Measurements from ENCODE around the gene LGALS9. TPM values are rescaled to one million over a fixed set of nuclear protein-coding genes. Genes with fewer than 3 reads are reported as not detected.

LGALS9 gene
- total and polyA plus RNA-seq, 2 donors (not counting 3 experiments of a cell fraction or from before 2014, with no cell fraction given): 52.4 to 65.2 TPM

- ChIA-PET CTCF (interaction anchor here (0.8 to 1.6 kb wide), 3 partner anchors 9 to 135 kb away, joined by 3 to 5 read pairs (median 3); partner anchors contain the start of gene KSR1), POLR2A (no interaction called here)
- no peaks in the 10 kb centered on the region for H4K20me1 ChIP-seq (replicated peaks; ENCODE audit: control insufficient read depth, extremely low read depth, insufficient read depth, low read length)
- H3K9me1 ChIP-seq (replicated peaks; ENCODE audit: control insufficient read depth, extremely low read depth, insufficient read depth, low read length): no peaks in the 10 kb centered on the region
- no peak overlapping the region for H3K9ac ChIP-seq (replicated peaks; ENCODE audit: extremely low read depth, insufficient read depth, low read length)
- FAIRE-seq: no peak
- TF ChIP-seq MYC (IDR thresholded peaks at IDR 0.05; ENCODE audit: low read depth, low read length): no peak
- no peak for TF ChIP-seq FOS (IDR thresholded peaks at IDR 0.05; ENCODE audit: borderline replicate concordance, insufficient read depth, low read length)
- TF ChIP-seq, protein P1, sequence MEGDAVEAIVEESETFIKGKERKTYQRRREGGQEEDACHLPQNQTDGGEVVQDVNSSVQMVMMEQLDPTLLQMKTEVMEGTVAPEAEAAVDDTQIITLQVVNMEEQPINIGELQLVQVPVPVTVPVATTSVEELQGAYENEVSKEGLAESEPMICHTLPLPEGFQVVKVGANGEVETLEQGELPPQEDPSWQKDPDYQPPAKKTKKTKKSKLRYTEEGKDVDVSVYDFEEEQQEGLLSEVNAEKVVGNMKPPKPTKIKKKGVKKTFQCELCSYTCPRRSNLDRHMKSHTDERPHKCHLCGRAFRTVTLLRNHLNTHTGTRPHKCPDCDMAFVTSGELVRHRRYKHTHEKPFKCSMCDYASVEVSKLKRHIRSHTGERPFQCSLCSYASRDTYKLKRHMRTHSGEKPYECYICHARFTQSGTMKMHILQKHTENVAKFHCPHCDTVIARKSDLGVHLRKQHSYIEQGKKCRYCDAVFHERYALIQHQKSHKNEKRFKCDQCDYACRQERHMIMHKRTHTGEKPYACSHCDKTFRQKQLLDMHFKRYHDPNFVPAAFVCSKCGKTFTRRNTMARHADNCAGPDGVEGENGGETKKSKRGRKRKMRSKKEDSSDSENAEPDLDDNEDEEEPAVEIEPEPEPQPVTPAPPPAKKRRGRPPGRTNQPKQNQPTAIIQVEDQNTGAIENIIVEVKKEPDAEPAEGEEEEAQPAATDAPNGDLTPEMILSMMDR (IDR thresholded peaks at IDR 0.05; ENCODE audit: extremely low read depth in 1 of 2, insufficient read depth in 1 of 2, low read depth in 1 of 2, low read length in 2 of 2): no peak
- TF ChIP-seq JUN (IDR thresholded peaks at IDR 0.05; ENCODE audit: borderline replicate concordance, insufficient read depth, insufficient read length, low read depth): no peak
- TF ChIP-seq POLR2AphosphoS5 (IDR thresholded peaks at IDR 0.05; ENCODE audit: insufficient read depth, low read depth, low read length): no peak
- TF ChIP-seq POLR2A (IDR thresholded peaks at IDR 0.05; ENCODE audit: low read depth, low read length): no peak
- no peak for TF ChIP-seq GATA2 (IDR thresholded peaks at IDR 0.05; ENCODE audit: insufficient read depth, insufficient read length, low read depth, low read length)
- TF ChIP-seq EZH2 (IDR thresholded peaks at IDR 0.05; ENCODE audit: borderline replicate concordance, low read depth, low read length, severe bottlenecking): no peak
- no peak for TF ChIP-seq MAX (IDR thresholded peaks at IDR 0.05; ENCODE audit: insufficient read depth, insufficient read length)
- dilution Hi-C loops (cut with MboI; ENCODE audit: extremely low pct_ligation_motif_present, low sequenced_read_pairs) (no loop called here), intact Hi-C loops (cut with micrococcal nuclease) (no loop called here)
- no peak overlapping the region for H3K4me3 ChIP-seq (replicated peaks in 1 of 3; ENCODE audit: insufficient read depth in 1 of 3, low read depth in 1 of 3, low read length in 3 of 3)
- peaks cover 2 to 44% of the 10 kb centered on the region in 2 experiments for H3K36me3 ChIP-seq (ENCODE audit: control insufficient read depth in 2 of 2, extremely low read depth in 1 of 2, insufficient read depth in 2 of 2, low read length in 2 of 2)
- no TSS peak for BruUV-seq (replicated peaks)
- no peaks in the 10 kb centered on the region for H3K4me1 ChIP-seq (ENCODE audit: control insufficient read depth, extremely low read depth, insufficient read depth, low read length)
- H3K9me3 ChIP-seq (replicated peaks; ENCODE audit: control insufficient read depth, insufficient read depth, low read length): no peaks in the 10 kb centered on the region
- H3K4me2 ChIP-seq (ENCODE audit: insufficient read depth, low read length): no peak overlapping the region
- H3K27me3 ChIP-seq (ENCODE audit: control insufficient read depth in 2 of 2, insufficient read depth in 2 of 2, low read length in 2 of 2): no peaks in the 10 kb centered on the region
- no peak for DNase-seq (ENCODE audit: low read depth, low spot score)
- H3K27ac ChIP-seq (ENCODE audit: insufficient read depth, low read depth, low read length): no peak overlapping the region
- no peaks in the 10 kb centered on the region for H3K79me2 ChIP-seq (ENCODE audit: control insufficient read depth, insufficient read depth, low read length)
- no peak overlapping the region for H2AFZ ChIP-seq (ENCODE audit: low read depth, low read length)
Measured at GRCh38 chr17:27590864-27591263, 40.1 kb upstream of the LGALS9 start.

Measured in endothelial cell of umbilical vein (primary cell).